Heart left ventricle (tissue), 16 donors: ENCODE data around the gene DIRAS1. TPM values are rescaled to one million over a fixed set of nuclear protein-coding genes. Genes with fewer than 3 reads are reported as not detected.

Experiments
- ATAC-seq, 4 donors: fragments of 200-7000 bp; cut with Tn5 transposase; one replicate each; pipeline ENCODE4 v1.9.1; 2020 to 2022; ENCODE audit warnings: moderate library complexity in 4 of 4, mild to moderate bottlenecking in 3 of 4, moderate number of reproducible peaks in 1 of 4
- DNase-seq, 5 donors: peaks; one replicate each; pipeline ENCODE4 v3.0.0-alpha.2; 2020
- H3K27ac ChIP-seq, 12 donors: fragments of 200-600 bp; sonication (generic) in 4 of 12; one replicate each; pipeline versions ENCODE4 v1.5.0 to v1.8.0; 2016 to 2022; ENCODE audit warnings: mild to moderate bottlenecking in 2 of 12
- H3K27me3 ChIP-seq, 9 donors: fragments of 200-600 bp; sonication (generic) in 2 of 9; one replicate each; pipeline versions ENCODE4 v1.5.1 to v1.8.0; 2016 to 2022; ENCODE audit warnings: mild to moderate bottlenecking in 3 of 9
- H3K36me3 ChIP-seq, 9 donors: fragments of 200-600 bp; sonication (generic) in 2 of 9; one replicate each; pipeline versions ENCODE4 v1.5.0 to v1.8.0; 2018 to 2022; ENCODE audit warnings: mild to moderate bottlenecking in 2 of 9
- H3K4me1 ChIP-seq, 12 donors: fragments of 200-600 bp; sonication (generic) in 4 of 12; one replicate each; pipeline versions ENCODE4 v1.5.0 to v1.8.0; 2016 to 2022; ENCODE audit warnings: mild to moderate bottlenecking in 3 of 12
- H3K4me3 ChIP-seq, 12 donors: fragments of 200-600 bp; sonication (generic) in 4 of 12; one replicate each; pipeline versions ENCODE4 v1.5.0 to v1.8.0; 2017 to 2022; ENCODE audit warnings: mild to moderate bottlenecking in 9 of 12, moderate library complexity in 4 of 12
- H3K9me3 ChIP-seq, 12 donors: fragments of 200-600 bp; sonication (generic) in 4 of 12; one replicate each; pipeline versions ENCODE4 v1.5.0 to v1.8.0; 2016 to 2022; ENCODE audit warnings: mild to moderate bottlenecking in 1 of 12
- POLR2A ChIP-seq, 2 donors: fragments of 450-650 bp; IDR thresholded peaks; one replicate each; pipeline ENCODE4 v1.6.1; 2017; ENCODE audit warnings: antibody characterized with exemption in 2 of 2, mild to moderate bottlenecking in 2 of 2, moderate library complexity in 2 of 2
- WGBS, 4 donors: extraction: QIAGEN DNeasy Blood & Tissue Kit in 2 of 4; methylation state at CpG; one replicate each; pipeline versions ENCODE4 v1.1.5 to v1.1.7; 2013 to 2018; 5-methylcytosine and 5-hydroxymethylcytosine counted together
- intact Hi-C, 10 donors: fragments of 100-400 bp; cut with DNase I; formaldehyde crosslinking; loops; one replicate each; pipeline versions ENCODE4 v1.11.1 to v1.14.2; 2022
- polyA plus RNA-seq, 2 donors: library from polyadenylated mRNA; stranded (reverse); fragments of 200-250 nt; gene quantifications; one replicate each; pipeline ENCODE4 v1.2.3, GENCODE V29; 2013
- total RNA-seq, 9 donors: library from RNA; depleted of rRNA in 2 of 9; stranded (reverse); fragments of >200 nt in 2 of 9; fragmentation: NEBNext Ultra II Directional in 3 of 9; extraction: Animal tissue kit (Norgen Biotek cat#: 25700) in 3 of 9; gene quantifications; one replicate each; pipeline versions ENCODE4 v1.1.0 to v1.2.4, GENCODE V29; 2016 to 2023
- TF ChIP-seq, protein P1 (sequence below), 12 donors: fragments of 200-600 bp; sonication (generic) in 4 of 12; IDR thresholded peaks; one replicate each; pipeline versions ENCODE4 v1.5.0 to v1.8.0; 2018 to 2022; ENCODE audit warnings: antibody characterized with exemption in 12 of 12, mild to moderate bottlenecking in 5 of 12
- donor health status: ischemic (EF 13 %, LVEDD 7.1; RV severe dilation, severe dysfunction).
- donor health status: healthy with polysubstance abuse.
- donor health status: DM: no; HTN: yes; CAD: no.
- donor health status: DM: no; HTN: no; CAD: no.
- donor health status: ischemic (EF 25% LVEDD 6.9; RV normal size, moderate dysfunction).
- donor health status: ischemic (EF 25% LVEDD 5.7; RV mildly dilated, moderate dysfunction).
- donor health status: healthy.
- donor health status: DM: yes; HTN: yes; CAD: no.
- donor health status: ischemic (EF 35%, LVEDD 5.7; RV mildly dilated, moderate dysfunction).
- donor health status: nonischemic (EF 11% LVEDD 7.7; RV severe dilation, severe dysfunction).
- donor health status: DM: yes; HTN: yes; CAD: no.
- donor health status: PGD.
- donor health status: ischemic (EF 29% LVEDD 5.4; RV normal size, mild dysfunction).
- donor health status: nonischemic (EF 23%, LVEDD 6.1; RV moderate dilation, normal function).

Gene DIRAS1
- total and polyA plus RNA-seq, 11 donors = 77.4 to 191 (median 142) TPM

GRCh38 chr19:2694196-2694595 lies 27.0 kb downstream of the DIRAS1 start:
- no peaks in the 10 kb centered on the region for H3K9me3 ChIP-seq
- peaks cover 0 to 36% (median 13%) of the 10 kb centered on the region in 12 donors for H3K4me1 ChIP-seq
- DNase-seq = no peak
- H3K27ac ChIP-seq = peak overlapping the region in 8 of 12 donors; percentile 71 to 89 (median 80)
- peak in 2 of 4 donors; percentile 34 to 47 for ATAC-seq
- no peak overlapping the region for H3K4me3 ChIP-seq
- WGBS, 4 donors = 61 to 74% (median 64%) methylated on average over 4 to 5 of the region's 5 CpGs
- H3K27me3 ChIP-seq = no peaks in the 10 kb centered on the region
- intact Hi-C loops = no loop called here
- no peak for TF ChIP-seq POLR2A (IDR thresholded peaks at IDR 0.05)
- TF ChIP-seq, protein P1, sequence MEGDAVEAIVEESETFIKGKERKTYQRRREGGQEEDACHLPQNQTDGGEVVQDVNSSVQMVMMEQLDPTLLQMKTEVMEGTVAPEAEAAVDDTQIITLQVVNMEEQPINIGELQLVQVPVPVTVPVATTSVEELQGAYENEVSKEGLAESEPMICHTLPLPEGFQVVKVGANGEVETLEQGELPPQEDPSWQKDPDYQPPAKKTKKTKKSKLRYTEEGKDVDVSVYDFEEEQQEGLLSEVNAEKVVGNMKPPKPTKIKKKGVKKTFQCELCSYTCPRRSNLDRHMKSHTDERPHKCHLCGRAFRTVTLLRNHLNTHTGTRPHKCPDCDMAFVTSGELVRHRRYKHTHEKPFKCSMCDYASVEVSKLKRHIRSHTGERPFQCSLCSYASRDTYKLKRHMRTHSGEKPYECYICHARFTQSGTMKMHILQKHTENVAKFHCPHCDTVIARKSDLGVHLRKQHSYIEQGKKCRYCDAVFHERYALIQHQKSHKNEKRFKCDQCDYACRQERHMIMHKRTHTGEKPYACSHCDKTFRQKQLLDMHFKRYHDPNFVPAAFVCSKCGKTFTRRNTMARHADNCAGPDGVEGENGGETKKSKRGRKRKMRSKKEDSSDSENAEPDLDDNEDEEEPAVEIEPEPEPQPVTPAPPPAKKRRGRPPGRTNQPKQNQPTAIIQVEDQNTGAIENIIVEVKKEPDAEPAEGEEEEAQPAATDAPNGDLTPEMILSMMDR (IDR thresholded peaks at IDR 0.05) = no peak
- no peaks in the 10 kb centered on the region for H3K36me3 ChIP-seq

DNA sequence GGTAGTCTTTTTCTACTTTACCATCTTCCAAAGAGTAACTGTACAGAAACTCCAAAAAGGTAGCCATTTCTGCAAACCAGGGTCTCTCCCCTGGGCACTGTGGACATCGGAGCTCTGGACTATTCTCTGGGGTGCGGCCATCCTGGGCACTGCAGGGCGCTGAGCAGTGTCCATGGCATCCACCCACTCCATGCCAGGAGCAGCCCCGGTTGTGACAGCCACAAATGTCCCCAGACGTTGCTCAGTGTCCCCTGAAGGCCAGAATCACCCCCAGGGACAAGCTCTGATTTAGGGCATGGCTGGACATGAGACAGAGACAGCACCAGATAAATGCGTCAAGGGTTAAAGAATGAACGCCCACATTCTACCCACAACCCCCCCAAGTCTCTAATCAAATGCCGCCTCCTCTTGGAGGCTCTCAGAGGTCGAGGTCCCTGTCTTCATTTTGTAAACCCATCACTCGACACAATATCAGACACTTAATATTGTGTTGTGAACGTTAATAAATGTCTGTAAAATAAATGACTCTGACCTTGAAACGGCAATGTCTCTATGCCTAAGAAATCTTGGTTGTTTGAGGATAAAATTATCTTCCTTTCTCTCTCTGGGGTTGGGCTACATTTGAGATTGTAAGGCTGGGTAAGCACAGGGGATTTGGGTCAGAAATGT lies 27.5 kb downstream of the DIRAS1 start:
- Histone ChIP-seq H3K36me3 (no peaks in the 10 kb centered on the region), H3K4me1 (peaks cover 0 to 36% (median 13%) of the 10 kb centered on the region in 12 donors), H3K4me3 (no peak overlapping the region), H3K27ac (peak overlapping the region in 8 of 12 donors; percentile 12 to 89 (median 80)), H3K9me3 (no peaks in the 10 kb centered on the region), H3K27me3 (no peaks in the 10 kb centered on the region)
- intact Hi-C loops = no loop called here
- no peak for DNase-seq
- no peak for TF ChIP-seq POLR2A (IDR thresholded peaks at IDR 0.05)
- TF ChIP-seq, protein P1 (IDR thresholded peaks at IDR 0.05) = no peak
- ATAC-seq = peak in 2 of 4 donors; percentile 40 to 47
- WGBS, 4 donors = 33 to 51% (median 37%) methylated on average over 11 to 12 of the region's 12 CpGs

- Histone ChIP-seq H3K9me3 (no peaks in the 10 kb centered on the region), H3K36me3 (no peaks in the 10 kb centered on the region), H3K4me3 (no peak overlapping the region), H3K27me3 (no peaks in the 10 kb centered on the region), H3K27ac (no peak overlapping the region), H3K4me1 (peaks cover 0 to 33% (median 13%) of the 10 kb centered on the region in 12 donors)
- TF ChIP-seq, protein P1 (IDR thresholded peaks at IDR 0.05) = no peak
- ATAC-seq (no peak), DNase-seq (no peak)
- intact Hi-C loops = no loop called here
- 78 to 88% (median 85%) methylated on average over 9 of the region's 9 CpGs for WGBS, 4 donors
Observed at GRCh38 chr19:2691951-2692350, 29.2 kb downstream of the DIRAS1 start.

GRCh38 chr19:2690856-2691255 lies 30.3 kb downstream of the DIRAS1 start:
- DNase-seq (no peak), ATAC-seq (no peak)
- intact Hi-C loops = no loop called here
- Histone ChIP-seq H3K9me3 (no peaks in the 10 kb centered on the region), H3K4me1 (peaks cover 0 to 26% (median 13%) of the 10 kb centered on the region in 12 donors), H3K27ac (no peak overlapping the region), H3K4me3 (no peak overlapping the region), H3K27me3 (no peaks in the 10 kb centered on the region), H3K36me3 (no peaks in the 10 kb centered on the region)
- WGBS, 4 donors = 85 to 93% (median 90%) methylated on average over 11 of the region's 11 CpGs
- TF ChIP-seq, protein P1 (IDR thresholded peaks at IDR 0.05) = no peak
- TF ChIP-seq POLR2A (IDR thresholded peaks at IDR 0.05) = no peak
